ENCODE results near the gene KCNT2.
"Not testable (repeated sequence)": the region's sequence is repeated elsewhere in the genome, so short reads cannot be mapped to it uniquely, and the experiment has no call there.

DNA sequence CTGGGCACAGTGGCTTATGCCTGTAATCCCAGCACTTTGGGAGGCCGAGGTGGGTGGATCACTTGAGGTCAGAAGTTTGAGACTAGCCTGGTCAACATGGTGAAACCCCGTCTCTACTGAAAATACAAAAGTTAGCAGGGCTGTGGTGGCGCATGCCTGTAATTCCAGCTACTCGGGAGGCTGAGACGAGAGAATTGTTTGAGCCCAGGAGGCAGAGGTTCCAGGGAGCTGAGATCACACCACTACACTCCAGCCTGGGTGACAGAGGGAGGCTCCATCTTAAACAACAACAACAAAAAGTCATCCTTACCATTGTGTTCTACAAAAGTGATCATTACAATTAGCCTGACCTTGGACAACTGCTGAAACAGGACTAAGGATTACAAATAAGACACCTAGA is 31.1 kb upstream of the KCNT2 start:
- not testable (repeated sequence) for TF ChIP-seq POLR2A (IDR thresholded peaks at IDR 0.05; ENCODE audit: low read depth); CTCF (IDR thresholded peaks at IDR 0.05)
